GM18499 (cell line): Measurements from ENCODE around the gene UBLCP1.
"Not testable (repeated sequence)": the region's sequence is repeated elsewhere in the genome, so short reads cannot be mapped to it uniquely, and the experiment has no call there.

Experiments used
- ATAC-seq: cut with Tn5 transposase; IDR thresholded peaks from one replicate; pipeline ENCODE4 v1.9.1; 2021; ENCODE audit warnings: moderate number of reproducible peaks; ENCODE audit not compliant: insufficient read depth, unreplicated experiment

The UBLCP1 gene

DNA sequence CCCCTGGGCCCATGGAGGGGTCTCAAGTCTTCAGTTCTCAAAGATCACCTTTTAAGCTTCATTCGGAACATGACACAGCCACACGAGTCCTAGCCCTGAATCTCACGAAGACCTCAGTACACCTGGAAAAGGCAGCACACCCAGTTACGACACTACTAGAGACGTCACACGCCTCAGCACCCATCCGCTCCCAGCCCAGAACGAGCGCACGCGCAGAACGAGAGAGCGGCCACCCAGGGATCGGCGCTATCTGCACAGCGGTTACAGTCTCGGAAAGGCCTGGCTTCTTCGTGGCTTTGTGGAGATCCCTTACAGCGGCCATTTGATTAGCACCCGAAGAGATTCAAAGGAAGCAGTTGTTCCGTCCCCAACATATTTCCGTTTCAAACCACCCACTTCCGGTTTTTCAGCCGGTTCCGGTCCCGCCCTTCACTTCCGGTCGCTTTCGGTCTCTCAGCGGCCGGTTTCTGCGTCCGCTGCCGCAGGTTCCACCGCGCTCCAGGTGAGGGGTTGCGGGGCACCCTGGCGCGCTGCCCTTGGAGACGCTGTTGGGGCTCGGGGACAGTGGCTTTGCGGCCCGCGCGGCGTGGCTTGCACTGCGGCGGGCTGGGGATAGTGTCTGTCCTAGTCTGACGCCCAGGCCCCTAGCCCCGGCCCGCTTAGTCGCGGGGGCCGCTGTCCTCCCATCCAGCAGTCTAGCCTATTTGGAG lies at the start of gene UBLCP1:
UBLCP1 (plus strand) TSS at position 432 of the 710 bp plus-strand sequence. CDS start 5,626 bp downstream, outside the sequence.
- peak; percentile 62 for ATAC-seq

GRCh38 chr5:159214486-159215271 lies 48.4 kb upstream of the UBLCP1 start:
- ATAC-seq: no peak

- no peak for ATAC-seq
Measured at GRCh38 chr5:159215886-159216285, 47.2 kb upstream of the UBLCP1 start.

- no peak for ATAC-seq
Measured at GRCh38 chr5:159216454-159216853, 46.6 kb upstream of the UBLCP1 start.

DNA sequence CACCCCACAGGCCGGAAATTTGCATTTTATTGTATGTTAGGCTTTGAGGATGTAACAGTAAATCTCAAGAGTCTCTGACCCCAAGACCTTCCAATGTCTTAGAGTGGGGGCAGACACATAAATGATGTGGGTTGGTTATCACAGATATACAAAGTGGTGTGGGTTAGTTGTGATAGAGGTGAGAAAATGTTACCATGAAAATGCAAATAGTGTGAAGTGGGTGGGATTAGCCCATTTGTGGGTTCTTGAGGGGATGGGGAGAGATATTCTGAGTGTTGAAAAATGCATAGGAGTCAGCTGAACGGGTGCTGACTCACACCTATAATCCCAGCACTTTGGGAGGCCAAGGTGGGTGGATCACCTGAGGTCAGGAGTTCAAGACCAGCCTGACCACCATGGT lies 45.9 kb upstream of the UBLCP1 start:
- no peak for ATAC-seq

DNA sequence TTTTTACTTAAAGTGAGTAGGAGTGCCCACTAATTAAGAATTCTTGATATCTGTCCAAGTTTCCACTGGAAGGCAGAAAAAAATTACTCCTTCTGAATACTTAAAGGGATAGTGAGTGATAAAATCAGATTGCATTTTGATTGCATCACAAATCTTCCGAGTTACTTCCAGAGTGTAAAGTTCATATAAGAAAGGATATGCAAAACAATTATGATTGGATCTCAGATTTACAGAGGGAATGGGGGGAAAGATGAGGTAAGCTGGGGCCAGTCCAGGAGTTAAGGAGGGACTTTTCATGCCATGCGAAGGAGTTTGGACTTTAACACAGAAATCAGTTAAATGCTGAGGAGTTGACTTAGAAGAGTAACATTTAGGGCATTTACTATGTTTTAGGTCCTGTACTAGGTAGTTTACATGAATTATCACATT lies 44.5 kb upstream of the UBLCP1 start:
- no peak for ATAC-seq

- ATAC-seq: no peak
Measured at GRCh38 chr5:159220206-159220605, 42.9 kb upstream of the UBLCP1 start.

DNA sequence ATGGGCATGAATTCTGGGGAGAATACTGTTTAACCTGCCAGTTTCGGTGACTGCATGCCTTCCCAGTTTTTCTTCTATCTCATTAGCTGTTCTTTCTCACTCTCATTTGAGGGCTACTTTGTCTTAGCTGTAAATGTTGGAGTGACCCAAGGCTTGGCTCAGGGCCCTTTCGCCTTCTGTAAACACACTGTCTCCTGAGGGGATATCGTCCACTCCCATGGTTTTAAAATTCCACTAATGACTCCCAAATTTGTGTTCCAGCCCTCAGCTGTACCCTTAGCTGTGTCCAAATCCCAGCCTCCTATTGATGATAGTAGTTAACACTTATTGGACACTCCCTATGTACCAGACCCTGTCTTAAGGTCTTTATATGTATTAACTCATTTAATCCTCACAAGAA lies 39.6 kb upstream of the UBLCP1 start:
- no peak for ATAC-seq

DNA sequence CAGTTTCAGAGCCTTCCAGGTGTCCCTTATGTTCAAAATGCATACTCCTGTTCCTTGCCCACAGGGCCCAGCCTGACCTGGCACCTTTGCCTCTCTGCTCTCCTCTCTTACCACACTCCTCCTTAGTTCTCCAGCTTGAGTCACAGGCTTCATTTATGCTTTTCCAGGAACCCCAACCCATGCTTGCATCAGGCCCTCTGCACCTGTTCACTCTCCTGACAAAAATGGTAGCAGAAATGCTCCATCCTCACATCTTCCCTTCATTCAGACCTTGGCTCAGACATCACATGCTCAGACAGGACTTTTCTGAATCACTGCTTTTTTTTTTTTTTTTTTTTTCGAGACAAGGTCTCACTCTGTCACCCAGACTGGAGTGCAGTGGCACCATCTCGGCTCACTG lies 38.6 kb upstream of the UBLCP1 start:
- ATAC-seq: no peak

DNA sequence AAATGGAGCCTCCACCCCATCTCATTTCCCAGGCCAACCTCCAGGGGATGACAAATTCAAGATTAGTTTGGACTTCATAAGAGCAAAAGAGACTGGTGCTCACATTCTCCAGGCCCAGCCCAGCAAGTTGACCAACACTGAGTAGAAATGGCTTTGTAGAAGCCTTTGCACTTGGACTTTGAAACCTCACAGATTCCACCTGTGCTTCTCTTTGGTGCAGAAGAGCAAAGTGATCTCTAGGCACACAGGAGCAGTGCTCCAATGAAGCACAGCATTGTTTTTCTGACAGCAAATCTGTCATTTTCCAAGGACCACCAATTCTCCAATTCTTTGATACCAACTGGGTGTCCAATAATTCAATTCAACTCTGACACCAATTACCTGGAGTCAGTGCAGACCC lies 36.6 kb upstream of the UBLCP1 start:
- no peak for ATAC-seq

DNA sequence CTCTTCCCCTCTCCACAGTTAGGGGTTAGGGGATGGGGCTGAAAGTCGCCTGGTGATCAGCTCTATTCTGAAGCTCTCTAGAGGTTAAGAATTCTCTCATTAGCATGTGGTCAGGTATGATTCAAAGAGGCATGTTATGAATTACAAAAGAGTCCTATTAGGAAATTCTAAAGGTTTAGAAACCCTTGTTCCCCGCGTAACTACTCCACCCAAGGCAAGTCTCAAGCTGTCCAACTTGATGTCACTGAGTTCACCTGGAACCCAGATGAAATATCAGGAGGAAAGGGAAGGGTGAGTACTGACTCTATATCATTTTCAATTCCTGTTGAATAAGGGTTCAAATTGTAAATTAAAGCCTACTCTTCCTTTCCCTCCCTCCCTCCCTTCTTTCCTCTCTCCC lies 35.6 kb upstream of the UBLCP1 start:
- no peak for ATAC-seq

GRCh38 chr5:159228097-159228496 lies 35.0 kb upstream of the UBLCP1 start:
- not testable (repeated sequence) for ATAC-seq

- no peak for ATAC-seq
Measured at GRCh38 chr5:159230657-159231056, 32.4 kb upstream of the UBLCP1 start.

DNA sequence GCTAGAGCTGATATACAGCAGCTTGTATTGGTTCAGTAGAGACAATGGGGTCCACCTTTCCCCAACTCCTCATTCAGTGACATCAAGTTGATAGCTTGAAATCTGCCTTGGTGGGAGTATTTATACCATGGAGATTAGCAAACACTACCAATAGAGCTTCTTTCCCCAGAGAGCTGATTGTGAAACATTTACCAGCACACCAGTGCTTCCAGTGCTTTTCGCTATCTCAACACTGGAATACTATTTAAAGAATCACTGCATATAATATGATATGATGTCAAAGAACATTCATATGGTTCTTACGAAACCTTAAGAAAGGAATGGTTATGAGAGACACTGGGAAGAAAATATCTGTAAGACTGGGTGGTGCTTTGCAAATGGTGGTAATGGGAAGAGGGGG lies 31.9 kb upstream of the UBLCP1 start:
- ATAC-seq: no peak

DNA sequence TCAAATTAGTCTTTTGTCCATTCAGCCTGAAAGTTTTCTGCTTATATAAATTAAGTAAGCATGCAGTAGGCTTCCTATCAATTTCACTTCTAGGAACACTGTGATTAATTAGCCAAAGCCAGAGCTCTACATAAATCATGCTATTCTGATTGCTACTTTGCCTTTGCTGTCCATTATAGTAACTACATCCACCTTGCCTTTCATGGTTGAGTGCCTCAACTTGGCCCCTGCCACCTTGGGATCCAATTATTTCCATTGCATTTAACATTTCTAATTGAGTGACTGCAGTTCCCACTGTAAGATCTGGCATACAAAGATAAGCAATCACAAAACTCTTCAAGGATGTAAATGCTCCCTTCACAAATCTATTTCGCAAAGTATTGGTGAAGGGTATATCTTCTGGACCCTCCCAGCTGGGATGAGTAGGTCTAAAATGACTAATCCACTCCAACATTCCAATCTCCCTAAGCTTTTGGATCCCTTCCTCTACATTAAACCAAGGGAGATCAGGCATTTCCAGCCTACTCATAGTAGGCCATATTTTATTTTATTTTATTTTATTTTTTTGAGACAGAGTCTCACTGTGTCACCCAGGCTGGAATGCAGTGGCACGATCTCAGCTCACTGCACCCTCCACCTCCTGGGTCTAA lies 27.1 kb upstream of the UBLCP1 start:
- ATAC-seq: not testable (repeated sequence)

DNA sequence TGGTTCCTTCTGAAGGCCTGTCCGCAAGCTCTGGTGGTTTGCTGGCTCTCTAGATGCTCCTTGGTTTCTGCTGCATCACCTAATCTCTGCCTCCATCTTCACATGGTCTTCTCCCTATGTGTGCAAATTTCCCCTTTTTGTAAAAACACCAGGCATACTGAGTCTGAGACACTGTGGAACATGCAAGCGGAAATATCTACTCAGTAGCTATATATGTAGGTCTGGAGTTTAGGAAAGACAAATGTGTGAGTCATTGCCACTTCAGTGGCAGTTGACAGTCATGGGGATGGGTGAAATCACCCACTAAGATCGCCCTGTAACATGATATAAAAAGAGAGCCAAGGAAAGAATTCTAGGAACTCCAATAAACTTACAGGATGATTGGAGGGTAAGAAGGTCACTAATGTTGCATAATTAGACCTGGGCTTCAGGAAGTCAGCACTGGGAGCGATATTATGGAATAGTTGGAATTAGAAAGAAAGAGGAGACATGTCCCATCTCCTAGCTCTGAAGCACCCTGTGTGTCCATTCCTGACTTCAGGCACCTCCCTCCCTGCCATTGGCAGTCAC lies 22.7 kb upstream of the UBLCP1 start:
- ATAC-seq: no peak

DNA sequence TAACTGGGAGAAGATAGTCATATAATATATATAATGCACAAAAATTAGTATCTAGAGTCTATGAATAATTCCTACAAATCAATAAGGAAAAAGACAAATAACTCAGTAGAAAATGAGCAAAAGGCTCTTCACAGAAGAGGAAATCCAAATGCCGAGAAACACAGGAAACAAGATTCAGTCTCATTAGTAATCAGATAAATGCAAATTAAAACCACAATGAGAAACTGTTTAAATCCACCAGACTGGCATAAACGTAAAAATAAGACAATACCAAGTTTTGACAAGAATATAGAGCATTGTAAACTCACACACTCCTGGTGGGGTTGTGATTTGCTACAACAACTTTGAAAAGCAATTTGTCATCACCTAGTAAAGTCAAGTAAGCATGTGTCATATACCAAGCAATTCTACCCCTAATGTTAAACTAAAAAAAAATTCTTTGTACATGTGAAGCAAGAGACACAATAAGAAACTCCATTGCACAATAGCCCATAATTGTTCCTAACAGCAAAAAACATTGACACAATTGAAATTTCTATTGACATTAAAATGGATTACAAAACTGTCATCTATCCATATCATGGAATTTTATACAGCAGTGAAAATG lies 21.0 kb upstream of the UBLCP1 start:
- no peak for ATAC-seq

- ATAC-seq: no peak
Measured at GRCh38 chr5:159242656-159243055, 20.4 kb upstream of the UBLCP1 start.

GRCh38 chr5:159243385-159243784 lies 19.7 kb upstream of the UBLCP1 start:
- ATAC-seq: no peak

DNA sequence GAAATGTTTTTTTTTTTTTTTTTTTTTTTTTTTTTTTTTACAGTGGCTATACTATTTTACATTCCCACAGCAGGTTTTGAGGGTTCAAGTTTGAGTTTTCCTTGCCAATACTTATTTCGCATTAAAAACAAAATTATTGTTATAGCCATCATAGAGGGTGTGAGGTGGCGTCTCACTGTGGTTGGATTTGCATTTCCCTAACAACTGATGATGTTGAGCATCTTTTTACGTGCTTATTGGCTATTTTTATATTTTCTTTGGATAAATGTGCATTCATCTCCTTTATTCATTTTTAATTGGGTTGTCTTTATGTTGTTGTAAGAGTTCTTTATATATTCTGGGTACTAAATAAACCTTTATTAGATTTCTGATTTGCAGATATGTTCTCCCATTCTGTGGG lies 18.9 kb upstream of the UBLCP1 start:
- no peak for ATAC-seq
